Uterus (tissue), 4 donors: ENCODE results near the gene PLPPR3. TPM values are rescaled to one million over a fixed set of nuclear protein-coding genes. Genes with fewer than 3 reads are reported as not detected.

ENCODE experiments used
- DNase-seq, 2 donors: peaks; one replicate each; pipeline ENCODE4 v3.0.0-alpha.2; 2019 to 2020
- H3K27ac ChIP-seq, 2 donors: fragments of 200-600 bp; sonication (generic); 1 replicate in 1 of 2; 2 replicates in 1 of 2; pipeline ENCODE4 v1.5.1; 2016 to 2018
- H3K27me3 ChIP-seq, 2 donors: fragments of 200-600 bp; sonication (generic); one replicate each; pipeline ENCODE4 v1.5.1; 2018 to 2019; ENCODE audit warnings: control low read depth in 1 of 2
- H3K36me3 ChIP-seq, 2 donors: fragments of 200-600 bp; sonication (generic); one replicate each; pipeline ENCODE4 v1.5.1; 2019; ENCODE audit warnings: control low read depth in 1 of 2
- H3K4me1 ChIP-seq, 2 donors: fragments of 200-600 bp; sonication (generic); one replicate each; pipeline ENCODE4 v1.5.1; 2018 to 2019; ENCODE audit warnings: control low read depth in 1 of 2
- H3K4me3 ChIP-seq, 2 donors: fragments of 200-600 bp; sonication (generic); 1 replicate in 1 of 2; 2 replicates in 1 of 2; pipeline ENCODE4 v1.5.1; 2018 to 2019; ENCODE audit warnings: mild to moderate bottlenecking in 1 of 2
- H3K9me3 ChIP-seq, 2 donors: fragments of 200-600 bp; sonication (generic); one replicate each; pipeline ENCODE4 v1.5.1; 2019; ENCODE audit warnings: control low read depth in 1 of 2
- POLR2A ChIP-seq, 2 donors: fragments of 450-650 bp; IDR thresholded peaks; one replicate each; pipeline ENCODE4 v1.6.1; 2016; ENCODE audit warnings: antibody characterized with exemption in 2 of 2, mild to moderate bottlenecking in 1 of 2, moderate library complexity in 1 of 2
- intact Hi-C: fragments of 100-400 bp; cut with DNase I; formaldehyde crosslinking; loops from one replicate; pipeline ENCODE4 v1.15.1; 2023; ENCODE audit warnings: low total_unique reads
- total RNA-seq, 4 donors: library from RNA; depleted of rRNA in 3 of 4; stranded (reverse); fragments of >200 nt in 3 of 4; gene quantifications; one replicate each; pipeline versions ENCODE4 v1.1.0 to v1.2.4, GENCODE V29; 2014 to 2023
- TF ChIP-seq, protein P1 (sequence below), 4 experiments: fragments of 200-600 bp in 2 of 4; fragments of 450-650 bp in 2 of 4; sonication (generic) in 2 of 4; IDR thresholded peaks; one replicate each; pipeline ENCODE4 v1.5.1; 2016 to 2019; ENCODE audit warnings: antibody characterized with exemption in 4 of 4, mild to moderate bottlenecking in 2 of 4, moderate library complexity in 1 of 4
- donor health status: DM: yes; HTN: yes; CAD: no.

Gene PLPPR3
- total RNA-seq, 4 donors from 2014 or later = 3.4 TPM; not detected in 3

DNA sequence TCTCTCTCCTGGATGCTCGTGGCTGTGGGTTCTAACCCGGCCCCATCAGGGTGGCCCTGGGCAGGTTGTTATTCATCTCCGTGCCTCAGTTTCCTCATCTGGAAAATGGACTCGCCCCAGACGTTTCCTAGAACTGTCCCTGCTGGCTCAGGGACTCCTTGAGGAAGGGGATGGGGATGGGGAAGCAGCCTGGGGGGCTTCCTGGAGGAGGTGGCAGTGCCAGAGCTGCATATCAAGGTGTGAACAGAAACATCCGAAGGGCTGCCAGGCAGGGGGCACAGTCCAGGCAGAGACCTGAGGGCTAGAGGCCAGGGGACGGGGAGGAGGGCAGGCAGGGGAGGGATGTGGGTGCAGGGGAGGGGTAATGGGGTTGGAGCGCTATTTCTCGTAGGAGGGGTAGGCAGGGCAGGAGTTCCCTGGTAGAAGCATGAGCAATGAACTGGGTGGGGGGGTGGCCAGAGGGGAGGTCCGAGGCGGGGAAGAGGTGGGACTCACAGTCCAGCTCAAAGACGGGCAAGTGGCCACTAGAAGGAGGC is 26.7 kb upstream of the PLPPR3 start:
- no peak for TF ChIP-seq POLR2A (IDR thresholded peaks at IDR 0.05)
- TF ChIP-seq, protein P1, sequence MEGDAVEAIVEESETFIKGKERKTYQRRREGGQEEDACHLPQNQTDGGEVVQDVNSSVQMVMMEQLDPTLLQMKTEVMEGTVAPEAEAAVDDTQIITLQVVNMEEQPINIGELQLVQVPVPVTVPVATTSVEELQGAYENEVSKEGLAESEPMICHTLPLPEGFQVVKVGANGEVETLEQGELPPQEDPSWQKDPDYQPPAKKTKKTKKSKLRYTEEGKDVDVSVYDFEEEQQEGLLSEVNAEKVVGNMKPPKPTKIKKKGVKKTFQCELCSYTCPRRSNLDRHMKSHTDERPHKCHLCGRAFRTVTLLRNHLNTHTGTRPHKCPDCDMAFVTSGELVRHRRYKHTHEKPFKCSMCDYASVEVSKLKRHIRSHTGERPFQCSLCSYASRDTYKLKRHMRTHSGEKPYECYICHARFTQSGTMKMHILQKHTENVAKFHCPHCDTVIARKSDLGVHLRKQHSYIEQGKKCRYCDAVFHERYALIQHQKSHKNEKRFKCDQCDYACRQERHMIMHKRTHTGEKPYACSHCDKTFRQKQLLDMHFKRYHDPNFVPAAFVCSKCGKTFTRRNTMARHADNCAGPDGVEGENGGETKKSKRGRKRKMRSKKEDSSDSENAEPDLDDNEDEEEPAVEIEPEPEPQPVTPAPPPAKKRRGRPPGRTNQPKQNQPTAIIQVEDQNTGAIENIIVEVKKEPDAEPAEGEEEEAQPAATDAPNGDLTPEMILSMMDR (IDR thresholded peaks at IDR 0.05) = no peak
- Histone ChIP-seq H3K4me1 (peaks cover 3 to 8% of the 10 kb centered on the region in 2 donors), H3K27ac (no peak overlapping the region), H3K36me3 (no peaks in the 10 kb centered on the region), H3K27me3 (peaks cover 9 to 36% of the 10 kb centered on the region in 2 donors), H3K9me3 (no peaks in the 10 kb centered on the region), H3K4me3 (no peak overlapping the region)
- intact Hi-C loops = no loop called here
- DNase-seq = no peak

DNA sequence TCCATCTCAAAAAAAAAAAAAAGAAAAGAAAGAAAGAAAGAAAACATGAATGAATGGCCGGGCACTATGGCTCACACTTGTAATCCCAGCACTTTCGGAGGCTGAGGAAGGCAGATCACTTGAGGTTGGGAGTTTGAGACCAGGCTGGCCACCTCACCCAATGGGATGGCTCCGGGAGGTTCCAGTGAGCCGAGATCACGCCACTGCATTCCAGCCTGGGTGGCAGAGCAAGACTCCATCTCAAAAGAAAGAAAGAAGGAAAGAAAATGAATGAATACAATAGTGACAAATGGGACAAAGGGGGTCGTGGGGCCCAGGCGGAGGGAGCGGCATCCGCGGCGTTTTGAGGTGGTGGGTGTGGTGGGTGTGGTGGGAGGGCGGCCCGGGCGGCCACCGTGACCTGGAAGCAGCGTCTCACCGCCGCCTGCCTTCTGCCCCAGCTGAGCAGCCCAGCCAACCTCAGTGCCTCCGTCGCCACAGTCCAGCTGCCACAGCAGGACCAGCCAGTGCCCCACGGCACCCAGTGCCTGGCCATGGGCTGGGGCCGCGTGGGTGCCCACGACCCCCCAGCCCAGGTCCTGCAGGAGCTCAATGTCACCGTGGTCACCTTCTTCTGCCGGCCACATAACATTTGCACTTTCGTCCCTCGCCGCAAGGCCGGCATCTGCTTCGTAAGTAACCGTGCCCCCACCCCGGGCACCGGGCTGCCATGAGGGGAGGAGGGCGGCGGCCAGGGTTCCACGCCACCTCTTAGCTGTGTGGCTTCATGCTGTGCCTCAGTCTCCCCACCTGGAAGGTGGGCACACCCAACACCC is 24.2 kb upstream of the PLPPR3 start:
- Histone ChIP-seq H3K27me3 (peaks cover 0 to 33% of the 10 kb centered on the region in 2 donors), H3K4me1 (peaks cover 3 to 12% of the 10 kb centered on the region in 2 donors)
- intact Hi-C loops = no loop called here

GRCh38 chr19:844546-844971 is 22.8 kb upstream of the PLPPR3 start:
- no peak overlapping the region for H3K27ac ChIP-seq
- no peaks in the 10 kb centered on the region for H3K36me3 ChIP-seq
- peaks cover 0 to 12% of the 10 kb centered on the region in 2 donors for H3K4me1 ChIP-seq
- TF ChIP-seq POLR2A (IDR thresholded peaks at IDR 0.05) = no peak
- TF ChIP-seq, protein P1 (IDR thresholded peaks at IDR 0.05) = no peak
- no peak for DNase-seq
- H3K4me3 ChIP-seq = no peak overlapping the region
- peaks cover 0 to 33% of the 10 kb centered on the region in 2 donors for H3K27me3 ChIP-seq
- intact Hi-C loops = no loop called here
- no peaks in the 10 kb centered on the region for H3K9me3 ChIP-seq

More for the DNA sequence above, 24.2 kb upstream of the PLPPR3 start:
- no peak for DNase-seq
- Histone ChIP-seq H3K9me3 (no peaks in the 10 kb centered on the region), H3K4me3 (no peak overlapping the region), H3K36me3 (no peaks in the 10 kb centered on the region), H3K27ac (no peak overlapping the region)
- TF ChIP-seq, protein P1 (IDR thresholded peaks at IDR 0.05) = no peak
- no peak for TF ChIP-seq POLR2A (IDR thresholded peaks at IDR 0.05)

DNA sequence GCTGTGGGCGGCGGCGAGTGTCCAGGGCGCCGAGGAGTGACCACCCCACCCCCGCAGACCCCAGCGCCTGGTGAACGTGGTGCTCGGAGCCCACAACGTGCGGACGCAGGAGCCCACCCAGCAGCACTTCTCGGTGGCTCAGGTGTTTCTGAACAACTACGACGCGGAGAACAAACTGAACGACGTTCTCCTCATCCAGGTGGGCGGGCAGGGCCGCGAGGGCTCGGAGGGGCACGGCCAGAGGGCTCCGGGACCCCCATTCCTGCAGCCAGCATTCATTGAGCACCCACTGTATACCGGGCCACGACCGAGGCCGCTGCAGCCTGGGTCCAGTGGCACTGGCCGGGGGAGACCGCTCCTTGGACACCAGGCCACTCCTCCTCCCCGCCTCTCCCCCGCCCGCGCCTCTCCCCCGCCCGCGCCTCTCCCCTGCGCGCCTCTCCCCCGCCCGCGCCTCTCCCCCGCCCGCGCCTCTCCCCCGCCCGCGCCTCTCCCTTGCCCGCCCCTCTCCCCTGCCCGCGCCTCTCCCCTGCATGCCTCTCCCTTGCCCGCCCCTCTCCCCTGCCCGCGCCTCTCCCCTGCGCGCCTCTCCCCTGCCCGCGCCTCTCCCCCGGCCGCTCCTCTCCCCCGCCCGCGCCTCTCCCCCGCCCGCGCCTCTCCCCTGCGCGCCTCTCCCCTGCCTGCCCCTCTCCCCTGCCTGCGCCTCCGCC is 22.2 kb upstream of the PLPPR3 start:
- no peaks in the 10 kb centered on the region for H3K9me3 ChIP-seq
- no peak overlapping the region for H3K4me3 ChIP-seq
- peaks cover 0 to 12% of the 10 kb centered on the region in 2 donors for H3K4me1 ChIP-seq
- H3K36me3 ChIP-seq = no peaks in the 10 kb centered on the region
- H3K27ac ChIP-seq = no peak overlapping the region
- DNase-seq = no peak
- peaks cover 0 to 33% of the 10 kb centered on the region in 2 donors for H3K27me3 ChIP-seq
- intact Hi-C loops = no loop called here
- TF ChIP-seq, protein P1 (IDR thresholded peaks at IDR 0.05) = no peak
- no peak for TF ChIP-seq POLR2A (IDR thresholded peaks at IDR 0.05)
